Retinal pigment epithelial cell (primary cell): ENCODE measurements around the gene GTF2A1L.

Source experiments
- DNase-seq: peaks from one replicate; pipeline ENCODE4 v3.0.0-alpha.2; 2010; ENCODE audit warnings: low read depth
- H3K4me3 ChIP-seq: 2 replicates; pipeline ENCODE4 v1.5.1; 2011; ENCODE audit warnings: mild to moderate bottlenecking, low read length, control low read depth, moderate library complexity
- TF ChIP-seq, protein P1 (sequence below): conservative IDR thresholded peaks from 2 replicates; pipeline ENCODE4 v1.5.1; 2011; ENCODE audit warnings: low read depth, low read length, control low read depth, inconsistent platforms

Gene GTF2A1L, protein sequence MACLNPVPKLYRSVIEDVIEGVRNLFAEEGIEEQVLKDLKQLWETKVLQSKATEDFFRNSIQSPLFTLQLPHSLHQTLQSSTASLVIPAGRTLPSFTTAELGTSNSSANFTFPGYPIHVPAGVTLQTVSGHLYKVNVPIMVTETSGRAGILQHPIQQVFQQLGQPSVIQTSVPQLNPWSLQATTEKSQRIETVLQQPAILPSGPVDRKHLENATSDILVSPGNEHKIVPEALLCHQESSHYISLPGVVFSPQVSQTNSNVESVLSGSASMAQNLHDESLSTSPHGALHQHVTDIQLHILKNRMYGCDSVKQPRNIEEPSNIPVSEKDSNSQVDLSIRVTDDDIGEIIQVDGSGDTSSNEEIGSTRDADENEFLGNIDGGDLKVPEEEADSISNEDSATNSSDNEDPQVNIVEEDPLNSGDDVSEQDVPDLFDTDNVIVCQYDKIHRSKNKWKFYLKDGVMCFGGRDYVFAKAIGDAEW

DNA sequence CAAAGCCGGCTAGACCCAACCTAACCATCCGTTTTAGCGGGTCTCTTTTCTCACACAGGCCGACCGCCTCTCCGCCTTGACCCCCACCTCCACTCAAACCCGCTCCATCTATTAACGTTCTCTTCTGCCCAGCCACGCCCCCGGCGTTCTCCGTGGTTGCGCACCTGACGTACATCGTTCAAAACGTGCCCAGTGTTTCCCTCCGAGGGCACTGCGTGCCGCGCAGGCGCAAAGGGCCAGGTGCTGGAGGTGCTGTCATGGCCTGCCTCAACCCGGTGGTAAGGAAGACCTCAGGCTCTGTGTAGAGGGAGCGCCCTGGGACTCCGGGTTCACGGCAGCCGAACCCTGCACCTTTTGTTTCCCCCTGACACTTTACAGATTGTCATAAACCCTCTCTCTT, at the start of gene GTF2A1L:
TSS of gene GTF2A1L (plus strand) at position 239 of the 400 bp plus-strand sequence. CDS start at position 258, 19 bp downstream.
- DNase-seq = no peak

DNA sequence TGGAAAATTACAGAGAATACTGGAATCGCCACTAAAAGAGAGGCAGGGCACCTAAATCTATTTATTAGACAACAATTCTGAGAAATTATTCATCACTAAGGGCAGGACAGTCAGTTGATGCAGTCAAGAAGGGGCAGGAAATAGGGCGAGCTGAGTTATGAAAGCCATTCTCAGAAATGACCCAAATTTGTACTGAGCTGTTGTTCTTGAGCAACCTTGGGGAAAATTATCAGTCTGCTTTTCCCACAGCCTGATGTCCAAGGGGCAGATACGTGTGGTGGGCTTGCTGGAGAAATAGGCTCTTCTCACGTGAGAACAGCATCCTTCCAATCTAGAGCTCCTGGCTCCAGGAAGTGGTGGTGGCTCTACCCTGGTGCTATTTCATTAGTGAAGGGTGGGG, 49.1 kb upstream of the GTF2A1L start:
- DNase-seq = no peak
- TF ChIP-seq, protein P1, sequence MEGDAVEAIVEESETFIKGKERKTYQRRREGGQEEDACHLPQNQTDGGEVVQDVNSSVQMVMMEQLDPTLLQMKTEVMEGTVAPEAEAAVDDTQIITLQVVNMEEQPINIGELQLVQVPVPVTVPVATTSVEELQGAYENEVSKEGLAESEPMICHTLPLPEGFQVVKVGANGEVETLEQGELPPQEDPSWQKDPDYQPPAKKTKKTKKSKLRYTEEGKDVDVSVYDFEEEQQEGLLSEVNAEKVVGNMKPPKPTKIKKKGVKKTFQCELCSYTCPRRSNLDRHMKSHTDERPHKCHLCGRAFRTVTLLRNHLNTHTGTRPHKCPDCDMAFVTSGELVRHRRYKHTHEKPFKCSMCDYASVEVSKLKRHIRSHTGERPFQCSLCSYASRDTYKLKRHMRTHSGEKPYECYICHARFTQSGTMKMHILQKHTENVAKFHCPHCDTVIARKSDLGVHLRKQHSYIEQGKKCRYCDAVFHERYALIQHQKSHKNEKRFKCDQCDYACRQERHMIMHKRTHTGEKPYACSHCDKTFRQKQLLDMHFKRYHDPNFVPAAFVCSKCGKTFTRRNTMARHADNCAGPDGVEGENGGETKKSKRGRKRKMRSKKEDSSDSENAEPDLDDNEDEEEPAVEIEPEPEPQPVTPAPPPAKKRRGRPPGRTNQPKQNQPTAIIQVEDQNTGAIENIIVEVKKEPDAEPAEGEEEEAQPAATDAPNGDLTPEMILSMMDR = no peak
- no peak overlapping the region for H3K4me3 ChIP-seq

More for the DNA sequence above, at the start of gene GTF2A1L:
- TF ChIP-seq, protein P1 = no peak
- H3K4me3 ChIP-seq = no peak within 1 kb of the TSS

DNA sequence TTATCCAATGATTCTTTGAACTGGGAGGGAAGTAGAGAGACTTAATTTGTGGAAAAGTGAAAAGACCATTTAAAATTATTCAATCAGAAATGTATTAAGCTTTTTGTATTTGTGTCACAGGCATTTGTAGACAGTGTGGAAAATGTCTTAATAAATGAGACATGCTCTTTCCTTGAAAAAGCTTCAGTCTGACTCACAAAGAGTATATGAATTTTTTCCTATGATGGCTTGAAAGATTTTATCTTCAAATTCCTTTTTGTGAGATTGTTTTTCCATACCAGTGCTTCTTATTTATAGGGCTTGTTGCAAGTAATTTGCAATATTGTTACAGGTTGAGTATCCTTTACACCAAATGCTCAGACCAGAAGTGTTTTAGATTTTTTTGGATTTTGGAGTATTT, 48.2 kb upstream of the GTF2A1L start:
- TF ChIP-seq, protein P1 = no peak
- DNase-seq = no peak
- H3K4me3 ChIP-seq = no peak overlapping the region

DNA sequence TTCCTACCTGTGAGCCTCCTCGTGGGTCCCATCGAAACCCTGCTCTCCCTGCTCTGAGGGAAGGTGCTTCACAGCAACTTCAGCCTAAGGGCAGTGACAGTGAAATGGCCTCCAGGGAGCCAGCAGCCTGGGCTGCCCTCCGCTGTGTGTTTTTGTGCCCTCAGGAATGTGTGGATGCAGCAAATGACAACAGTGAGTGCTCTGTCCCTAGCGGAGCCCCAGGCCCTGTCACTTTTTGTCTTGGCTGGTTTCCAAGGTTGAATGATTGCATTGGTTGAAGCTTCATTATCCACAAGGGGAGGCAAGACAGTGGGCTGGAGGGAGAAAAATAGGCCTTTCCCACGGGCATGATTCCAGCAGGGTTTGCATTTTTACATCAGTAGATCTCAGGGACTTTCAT, 44.8 kb upstream of the GTF2A1L start:
- TF ChIP-seq, protein P1 = no peak
- no peak overlapping the region for H3K4me3 ChIP-seq
- no peak for DNase-seq

DNA sequence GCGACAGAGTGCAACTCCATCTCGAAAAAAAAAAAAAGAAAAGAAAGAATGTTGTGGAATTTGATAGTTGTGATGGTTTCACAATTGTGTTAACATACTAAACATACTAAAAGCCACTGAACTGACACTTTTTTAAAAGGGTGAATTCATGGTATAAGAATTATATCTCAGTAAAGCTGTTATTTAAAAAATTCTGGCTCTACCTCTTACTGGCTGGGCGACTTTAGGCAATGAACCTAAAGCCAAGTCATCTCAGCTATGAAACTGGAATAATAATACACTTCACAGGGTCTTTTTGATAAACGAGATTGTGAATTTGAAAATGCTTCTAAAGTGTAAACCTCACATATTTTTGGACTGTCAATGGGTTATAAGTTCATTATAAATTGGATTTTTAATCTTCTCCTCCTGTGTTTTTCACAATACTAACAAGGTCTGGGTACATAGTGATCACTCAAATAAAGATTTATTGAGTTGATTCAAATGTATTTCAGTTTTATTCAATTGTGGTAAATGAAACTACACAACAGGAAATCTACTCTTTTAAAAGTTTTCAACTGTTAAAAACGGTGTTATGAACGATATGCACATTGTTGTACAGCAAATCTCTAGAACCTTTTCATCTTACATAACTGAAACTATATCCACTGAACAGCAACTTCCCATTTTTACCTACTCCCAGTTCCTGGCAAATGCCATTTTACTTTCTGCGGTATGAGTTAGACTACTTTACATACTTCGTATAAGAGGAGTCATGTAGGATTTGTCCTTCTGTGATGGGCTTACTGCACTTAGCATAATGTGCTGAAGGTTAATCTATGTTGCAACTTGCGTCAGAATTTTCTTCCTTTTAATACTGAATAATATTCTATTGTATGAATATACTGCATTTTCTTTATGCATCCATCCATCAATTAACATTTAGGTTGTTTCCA, 43.0 kb upstream of the GTF2A1L start:
- DNase-seq = no peak
- H3K4me3 ChIP-seq = no peak overlapping the region
- TF ChIP-seq, protein P1 = no peak

DNA sequence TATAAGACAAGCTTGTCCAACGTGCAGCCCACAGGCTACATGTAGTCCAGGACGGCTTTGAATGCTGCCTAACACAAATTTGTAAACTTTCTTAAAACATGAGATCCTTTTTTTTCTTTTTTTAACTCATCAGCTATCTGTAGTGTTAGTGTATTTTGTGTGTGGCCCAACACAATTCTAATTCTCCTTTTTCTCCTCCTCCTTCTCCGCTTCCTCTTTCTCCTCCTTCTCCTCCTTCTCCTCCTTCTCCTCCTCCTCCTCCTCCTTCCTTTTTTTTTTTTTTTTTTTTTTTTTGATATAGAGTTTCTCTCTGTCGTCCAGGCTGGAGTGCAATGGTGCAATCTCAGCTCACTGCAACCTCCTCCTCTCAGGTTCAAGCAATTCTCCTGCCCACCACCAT, 39.3 kb upstream of the GTF2A1L start:
- no peak overlapping the region for H3K4me3 ChIP-seq
- TF ChIP-seq, protein P1 = no peak
- no peak for DNase-seq
